ENCODE results near the gene CCDC71. TPM values are rescaled to one million over a fixed set of nuclear protein-coding genes. Genes with fewer than 3 reads are reported as not detected.

The CCDC71 gene
- total RNA-seq, 1 donor from 2014 or later = 11.9 TPM

GRCh38 chr3:49173792-49174170 is 7.7 kb upstream of the CCDC71 start:
- TF ChIP-seq, protein P1, sequence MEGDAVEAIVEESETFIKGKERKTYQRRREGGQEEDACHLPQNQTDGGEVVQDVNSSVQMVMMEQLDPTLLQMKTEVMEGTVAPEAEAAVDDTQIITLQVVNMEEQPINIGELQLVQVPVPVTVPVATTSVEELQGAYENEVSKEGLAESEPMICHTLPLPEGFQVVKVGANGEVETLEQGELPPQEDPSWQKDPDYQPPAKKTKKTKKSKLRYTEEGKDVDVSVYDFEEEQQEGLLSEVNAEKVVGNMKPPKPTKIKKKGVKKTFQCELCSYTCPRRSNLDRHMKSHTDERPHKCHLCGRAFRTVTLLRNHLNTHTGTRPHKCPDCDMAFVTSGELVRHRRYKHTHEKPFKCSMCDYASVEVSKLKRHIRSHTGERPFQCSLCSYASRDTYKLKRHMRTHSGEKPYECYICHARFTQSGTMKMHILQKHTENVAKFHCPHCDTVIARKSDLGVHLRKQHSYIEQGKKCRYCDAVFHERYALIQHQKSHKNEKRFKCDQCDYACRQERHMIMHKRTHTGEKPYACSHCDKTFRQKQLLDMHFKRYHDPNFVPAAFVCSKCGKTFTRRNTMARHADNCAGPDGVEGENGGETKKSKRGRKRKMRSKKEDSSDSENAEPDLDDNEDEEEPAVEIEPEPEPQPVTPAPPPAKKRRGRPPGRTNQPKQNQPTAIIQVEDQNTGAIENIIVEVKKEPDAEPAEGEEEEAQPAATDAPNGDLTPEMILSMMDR (IDR thresholded peaks at IDR 0.05; ENCODE audit: borderline replicate concordance) = no peak
- intact Hi-C loops (cut with micrococcal nuclease) = loop anchor here (10.0 kb wide), 1 partner anchor 101 kb away; the partner anchor contains the start of gene C3orf62
- DNase-seq = peak; percentile 45

DNA sequence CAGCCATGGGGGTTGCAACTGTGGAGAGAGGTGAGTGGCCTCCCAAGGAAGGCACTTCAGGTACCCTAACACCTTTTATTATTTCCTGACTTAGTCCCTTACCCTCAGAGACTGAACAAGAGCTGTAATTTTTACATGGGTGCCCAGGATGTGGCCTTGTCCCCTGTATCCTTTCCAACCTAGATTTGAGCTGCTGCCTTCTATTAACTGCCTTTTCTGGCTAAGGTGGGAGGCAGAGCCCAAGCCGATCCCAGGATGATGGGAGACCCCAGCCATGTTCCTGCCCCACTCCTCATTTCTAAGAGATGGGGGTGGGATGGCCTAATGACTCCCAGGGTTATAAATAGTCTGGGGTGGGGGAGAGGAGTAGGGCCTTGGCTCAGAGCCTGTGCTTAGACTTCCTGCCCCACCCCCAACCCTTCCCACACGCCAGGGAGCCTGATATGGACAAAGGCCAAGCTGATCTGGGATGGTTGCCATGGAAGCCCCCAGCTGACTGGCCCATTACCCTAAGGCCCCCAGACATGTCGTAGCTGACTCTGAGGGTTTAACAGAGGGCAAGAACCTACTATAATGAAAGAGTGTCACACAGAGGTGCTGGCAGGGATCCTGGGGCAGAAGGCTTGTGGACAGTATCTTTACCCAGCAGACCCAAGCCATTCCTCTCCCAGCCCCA is 7.1 kb upstream of the CCDC71 start:
- Histone ChIP-seq H3K4me1 (peaks cover 81% of the 10 kb centered on the region), H3K36me3 (peaks cover 27% of the 10 kb centered on the region), H3K9me3 (replicated peaks) (no peaks in the 10 kb centered on the region), H3K27me3 (ENCODE audit: low read depth) (no peaks in the 10 kb centered on the region), H3K4me3 (peak overlapping the region; percentile 84), H3K27ac (replicated peaks) (peak overlapping the region; percentile 94)
- TF ChIP-seq, protein P1 (IDR thresholded peaks at IDR 0.05; ENCODE audit: borderline replicate concordance) = no peak
- intact Hi-C loops (cut with micrococcal nuclease) = loop anchor here (10.0 kb wide), 1 partner anchor 102 kb away; the partner anchor contains the start of gene C3orf62
- peak; percentile 73 for DNase-seq

More at GRCh38 chr3:49173792-49174170, 7.7 kb upstream of the CCDC71 start:
- H3K9me3 ChIP-seq (replicated peaks) = no peaks in the 10 kb centered on the region
- H3K36me3 ChIP-seq = peaks cover 27% of the 10 kb centered on the region
- H3K27me3 ChIP-seq (ENCODE audit: low read depth) = no peaks in the 10 kb centered on the region
- peak overlapping the region; percentile 84 for H3K4me3 ChIP-seq
- peak overlapping the region; percentile 94 for H3K27ac ChIP-seq (replicated peaks)
- peaks cover 86% of the 10 kb centered on the region for H3K4me1 ChIP-seq

GRCh38 chr3:49172551-49173041 is 6.5 kb upstream of the CCDC71 start:
- no peaks in the 10 kb centered on the region for H3K27me3 ChIP-seq (ENCODE audit: low read depth)
- intact Hi-C loops (cut with micrococcal nuclease) = loop anchor here (10.0 kb wide), 1 partner anchor 102 kb away; the partner anchor contains the start of gene C3orf62
- no peaks in the 10 kb centered on the region for H3K9me3 ChIP-seq (replicated peaks)
- DNase-seq = no peak
- H3K4me1 ChIP-seq = peaks cover 74% of the 10 kb centered on the region
- TF ChIP-seq, protein P1 (IDR thresholded peaks at IDR 0.05; ENCODE audit: borderline replicate concordance) = no peak
- peak overlapping the region; percentile 84 for H3K4me3 ChIP-seq
- H3K36me3 ChIP-seq = peaks cover 27% of the 10 kb centered on the region
- H3K27ac ChIP-seq (replicated peaks) = peak overlapping the region; percentile 94

- DNase-seq = no peak
- H3K36me3 ChIP-seq = peaks cover 27% of the 10 kb centered on the region
- intact Hi-C loops (cut with micrococcal nuclease) = loop anchor here (10.0 kb wide), 1 partner anchor 103 kb away; the partner anchor contains the start of gene C3orf62
- TF ChIP-seq, protein P1 (IDR thresholded peaks at IDR 0.05; ENCODE audit: borderline replicate concordance) = no peak
- H3K9me3 ChIP-seq (replicated peaks) = no peaks in the 10 kb centered on the region
- H3K27ac ChIP-seq (replicated peaks) = peak overlapping the region; percentile 94
- H3K4me3 ChIP-seq = peak overlapping the region; percentile 84
- no peaks in the 10 kb centered on the region for H3K27me3 ChIP-seq (ENCODE audit: low read depth)
- peaks cover 70% of the 10 kb centered on the region for H3K4me1 ChIP-seq
These were observed 5.8 kb upstream of the CCDC71 start for GRCh38 chr3:49171775-49172500.

DNA sequence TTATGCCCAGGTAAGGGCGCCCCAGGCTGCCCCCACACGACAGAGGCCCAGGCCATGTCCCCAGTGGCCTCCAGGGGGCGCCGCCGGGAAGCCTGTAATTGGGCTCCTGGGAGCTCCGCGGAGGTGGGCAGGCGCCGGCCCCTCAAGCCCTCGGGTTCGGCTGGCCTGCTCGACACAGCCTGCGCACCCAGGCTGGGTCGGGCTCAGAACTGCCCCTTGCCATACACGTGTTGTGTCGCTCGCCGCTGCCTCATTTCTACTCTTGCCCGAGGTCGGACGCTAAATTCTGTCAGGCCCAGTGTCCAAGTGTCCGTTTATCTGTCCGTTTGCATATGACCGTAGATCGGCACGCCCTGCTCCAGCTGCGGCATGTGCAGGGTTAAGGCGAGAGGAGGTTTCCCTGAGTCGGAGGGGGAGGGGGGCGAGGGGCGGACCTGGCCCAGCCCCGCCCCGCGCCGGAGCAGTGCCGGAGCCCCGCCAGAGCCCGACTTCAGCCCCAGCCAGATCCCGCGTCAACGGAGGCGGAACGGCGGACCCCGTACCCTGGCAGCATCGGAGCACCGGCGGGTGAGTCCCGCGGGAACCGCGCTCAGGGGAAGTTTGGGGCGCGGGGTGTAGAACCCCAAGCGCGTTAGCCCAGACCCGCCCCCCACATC is 5.1 kb upstream of the CCDC71 start, which contains the start of gene KLHDC8B:
Gene KLHDC8B (plus strand): TSS at position 480 of the 656 bp plus-strand sequence. CDS start 1,172 bp downstream, outside the sequence.
- peaks cover 70% of the 10 kb centered on the region for H3K4me1 ChIP-seq
- TF ChIP-seq, protein P1 (IDR thresholded peaks at IDR 0.05; ENCODE audit: borderline replicate concordance) = peak; percentile 98
- peaks cover 21% of the 10 kb centered on the region for H3K36me3 ChIP-seq

More for the DNA sequence above, 5.1 kb upstream of the CCDC71 start, which contains the start of gene KLHDC8B:
- H3K4me3 ChIP-seq = peak within 1 kb of the TSS; percentile 84
- H3K9me3 ChIP-seq (replicated peaks) = no peaks in the 10 kb centered on the region
- peak within 1 kb of the TSS; percentile 94 for H3K27ac ChIP-seq (replicated peaks)
- DNase-seq = peak; percentile 90
- intact Hi-C loops (cut with micrococcal nuclease) = loop anchor here (10.0 kb wide), 1 partner anchor 104 kb away; the partner anchor contains the start of gene C3orf62
- H3K27me3 ChIP-seq (ENCODE audit: low read depth) = no peaks in the 10 kb centered on the region
